NAMALWA (cell line): ENCODE results near the gene PI4KA.
"Not testable (repeated sequence)": the region's sequence is repeated elsewhere in the genome, so short reads cannot be mapped to it uniquely, and the experiment has no call there.

Experiments
- DNase-seq: peaks from one replicate; pipeline ENCODE4 v3.0.0-alpha.2; 2015; ENCODE audit warnings: low spot score

The PI4KA gene

GRCh38 chr22:20748082-20748481 lies 110.5 kb downstream of the PI4KA start:
- no peak for DNase-seq

GRCh38 chr22:20747223-20747622 lies 111.4 kb downstream of the PI4KA start:
- no peak for DNase-seq

GRCh38 chr22:20746431-20747189 lies 112.0 kb downstream of the PI4KA start:
- DNase-seq = no peak

DNA sequence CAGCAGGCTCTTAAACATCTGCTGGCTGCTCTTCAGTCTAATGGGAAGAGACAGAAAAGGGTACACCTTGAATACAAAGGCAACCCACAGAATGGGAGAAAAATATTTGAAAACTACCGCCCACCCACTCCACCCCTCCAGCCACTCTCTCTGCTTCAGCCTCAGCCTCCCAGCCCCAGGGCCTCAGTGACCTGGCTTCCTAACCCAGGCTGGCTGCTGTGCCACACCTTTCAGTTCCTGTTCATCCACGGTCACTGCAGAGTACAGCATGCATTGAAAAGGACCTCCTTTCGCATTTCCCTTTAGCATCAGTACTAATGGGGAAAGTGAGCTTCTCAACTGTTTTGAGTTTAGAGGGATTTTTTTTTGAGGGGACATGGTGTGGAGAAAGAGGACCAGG lies 113.5 kb downstream of the PI4KA start:
- no peak for DNase-seq

DNA sequence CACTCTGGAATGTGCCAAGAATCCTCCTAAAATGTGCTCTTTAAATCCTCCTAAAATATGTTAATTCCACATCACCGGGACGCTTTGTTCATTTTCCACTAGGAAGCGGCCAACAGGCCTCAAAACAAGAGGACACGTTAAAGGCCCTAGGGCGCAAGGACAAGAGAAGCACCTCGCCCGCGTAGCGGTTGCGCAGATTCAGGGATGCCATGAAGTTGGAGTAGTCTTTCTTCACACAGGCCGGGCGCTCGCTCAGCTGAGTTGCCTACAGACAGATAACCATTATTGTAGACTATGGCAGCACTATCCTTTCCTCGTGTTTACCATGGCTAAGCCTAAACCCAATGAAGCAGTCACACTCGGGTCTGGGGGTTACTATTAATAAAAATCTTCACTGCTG lies 114.2 kb downstream of the PI4KA start:
- DNase-seq = no peak

GRCh38 chr22:20742764-20743163 lies 115.8 kb downstream of the PI4KA start:
- no peak for DNase-seq

- DNase-seq = peak; percentile 59
Measured at GRCh38 chr22:20741634-20742581, 116.7 kb downstream of the PI4KA start.

- no peak for DNase-seq
Measured at GRCh38 chr22:20741008-20741633, 117.5 kb downstream of the PI4KA start.

DNA sequence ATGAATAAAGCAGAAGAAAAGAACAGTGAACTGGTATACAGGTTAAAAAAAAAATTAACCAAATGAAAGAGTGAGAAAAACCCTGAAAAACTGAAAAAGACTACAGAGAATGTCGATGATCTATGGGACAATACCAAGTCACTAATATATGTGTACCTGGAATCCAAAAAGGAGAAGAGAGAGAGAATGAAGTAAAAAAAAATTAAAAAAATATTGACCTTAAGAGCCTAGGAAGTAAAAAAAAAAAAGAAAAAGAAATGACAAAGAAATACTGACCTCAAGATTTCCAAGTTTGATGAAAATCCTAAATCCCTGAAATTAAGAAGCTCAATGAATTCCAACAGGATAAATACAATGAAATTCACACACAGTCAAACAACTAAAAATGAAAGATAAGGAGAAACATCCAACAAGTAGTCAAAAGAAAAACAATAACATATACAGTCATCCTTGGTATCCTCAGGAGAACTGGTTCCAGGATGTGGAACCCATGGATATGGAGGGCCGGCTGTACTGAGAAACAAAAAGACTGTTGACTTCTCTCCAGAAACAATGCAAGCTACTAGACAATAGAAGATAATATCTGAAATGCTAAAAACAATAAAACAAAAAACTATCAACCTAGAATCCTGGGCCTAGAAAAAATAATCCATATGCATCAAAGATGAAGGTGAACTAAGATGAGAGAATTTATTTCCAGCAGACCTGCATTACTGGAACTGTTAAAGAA lies 118.2 kb downstream of the PI4KA start:
- no peak for DNase-seq

DNA sequence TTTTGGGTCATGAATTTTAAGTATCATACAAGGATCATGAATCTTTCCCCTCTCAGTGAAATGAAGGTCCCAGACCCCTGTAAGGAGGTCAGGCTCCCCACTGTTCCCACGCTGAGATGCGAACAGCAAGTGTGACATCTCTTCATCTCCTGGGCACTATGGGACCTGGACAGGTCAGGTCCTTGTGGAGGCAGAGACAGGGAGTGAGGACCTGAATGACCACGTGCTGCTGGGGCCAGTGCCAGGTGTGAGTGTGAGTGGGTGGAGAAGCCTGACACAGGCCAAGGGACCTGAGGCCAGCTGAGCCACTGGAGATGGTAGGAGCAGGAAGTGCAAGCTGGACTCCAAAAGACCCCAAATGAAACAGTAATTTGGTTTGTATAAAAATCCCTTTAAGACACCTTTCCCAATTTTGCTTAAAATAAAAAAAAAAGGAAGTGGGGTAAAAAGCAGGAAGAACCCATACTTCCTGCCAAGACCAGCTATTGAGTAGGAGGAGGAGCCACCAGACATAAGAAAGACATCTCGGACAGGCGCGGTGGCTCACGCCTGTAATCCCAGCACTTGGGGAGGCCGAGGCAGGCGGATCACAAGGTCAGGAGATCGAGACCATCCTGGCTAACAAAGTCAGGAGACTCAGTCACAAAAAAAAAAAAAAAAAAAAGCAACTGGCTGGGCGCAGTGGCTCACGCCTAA lies 120.1 kb downstream of the PI4KA start:
- no peak for DNase-seq

GRCh38 chr22:20736891-20737290 lies 121.7 kb downstream of the PI4KA start:
- not testable (repeated sequence) for DNase-seq

DNA sequence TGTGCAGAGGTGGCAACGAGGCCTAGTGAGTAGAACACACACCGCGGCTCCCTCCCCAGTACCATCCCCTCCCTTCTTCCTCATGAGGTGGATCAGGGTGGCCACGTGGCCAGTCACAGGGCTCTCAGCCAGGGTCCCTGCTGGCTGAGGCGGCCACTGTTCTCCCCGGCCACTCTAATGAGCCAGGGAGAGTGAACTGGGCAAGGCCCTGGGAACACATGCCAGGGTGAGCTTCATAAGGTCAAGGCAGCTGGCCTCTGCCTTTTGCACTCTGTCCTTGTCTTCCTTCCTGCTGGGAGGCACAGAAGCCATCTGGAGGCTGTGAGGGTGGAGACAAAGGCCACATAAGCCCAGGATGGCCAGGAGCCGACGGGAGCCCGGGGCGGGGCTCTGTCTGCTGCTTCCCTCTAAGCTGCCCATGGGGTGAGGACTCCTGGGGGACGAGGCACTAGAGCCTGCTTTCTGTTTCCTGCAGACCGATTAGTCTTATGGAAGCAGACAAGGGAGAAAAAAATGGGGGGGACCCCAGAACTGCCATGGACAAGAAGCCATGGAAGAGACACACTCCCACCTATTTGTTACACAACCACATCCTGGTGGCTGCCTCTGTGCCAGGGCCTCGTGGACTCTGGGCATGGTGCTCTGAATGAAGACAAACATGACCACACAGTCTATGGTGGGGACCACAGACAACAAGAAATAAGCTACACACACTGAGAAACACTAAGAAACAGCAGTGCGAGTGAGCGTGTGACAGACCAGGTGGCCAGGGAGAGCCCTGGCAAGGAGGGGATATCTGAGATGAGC lies 123.1 kb downstream of the PI4KA start:
- not testable (repeated sequence) for DNase-seq

DNA sequence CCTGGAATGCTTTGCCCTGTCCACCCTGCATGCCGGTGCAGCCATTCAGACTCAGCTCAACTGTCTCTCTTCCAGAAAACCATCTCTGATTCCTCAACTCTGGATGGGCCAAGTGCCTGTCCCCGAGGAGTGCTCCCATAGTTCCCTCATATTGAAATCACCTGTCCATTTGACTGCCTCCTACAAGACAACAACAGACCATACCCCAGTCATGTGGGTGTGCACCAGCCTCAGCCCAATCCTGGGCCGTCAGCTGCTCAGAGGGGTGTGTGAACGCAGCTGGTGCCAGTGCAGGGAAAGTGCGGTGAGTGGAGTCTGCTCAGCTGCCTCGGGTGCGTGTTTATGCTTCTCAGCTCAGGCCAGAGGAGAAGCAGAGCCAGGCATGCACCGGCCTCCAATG lies 126.2 kb downstream of the PI4KA start:
- not testable (repeated sequence) for DNase-seq

- DNase-seq = no peak
Measured at GRCh38 chr22:20729194-20729593, 129.4 kb downstream of the PI4KA start.

DNA sequence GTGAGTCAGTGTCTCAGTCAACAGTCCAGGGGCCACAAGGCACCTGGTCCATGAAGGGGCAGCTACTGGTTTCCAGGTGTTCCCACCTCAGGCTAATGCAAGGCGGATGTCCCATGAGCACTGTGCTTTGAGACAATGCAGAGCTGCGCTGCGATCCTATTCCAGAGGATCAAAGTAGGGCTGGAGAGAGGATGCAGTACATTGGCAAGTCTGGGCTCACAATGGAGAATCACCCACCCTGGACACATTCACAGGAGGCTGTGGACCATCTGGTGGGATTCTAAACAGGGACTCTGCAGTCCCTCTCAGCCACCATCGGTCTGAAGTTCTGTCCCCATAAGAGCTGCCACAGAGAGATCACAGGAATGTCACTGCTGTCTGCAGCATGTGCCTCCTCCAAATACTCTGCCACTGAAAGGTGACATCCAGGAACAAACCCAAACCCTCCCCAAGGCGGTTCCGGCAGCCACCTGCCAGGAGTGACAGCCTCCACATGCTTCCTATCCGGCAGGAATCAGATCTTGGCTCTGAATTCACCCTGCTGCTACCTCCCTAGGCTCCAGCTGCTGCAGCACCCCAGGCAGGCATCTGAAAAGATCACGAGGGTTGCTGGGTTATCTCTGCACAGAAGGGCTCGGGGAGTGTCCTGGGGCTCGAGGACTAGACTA lies 130.0 kb downstream of the PI4KA start:
- no peak for DNase-seq

- DNase-seq = no peak
Measured at GRCh38 chr22:20727118-20728015, 131.2 kb downstream of the PI4KA start.

- DNase-seq = no peak
Measured at GRCh38 chr22:20725987-20726558, 132.5 kb downstream of the PI4KA start.

DNA sequence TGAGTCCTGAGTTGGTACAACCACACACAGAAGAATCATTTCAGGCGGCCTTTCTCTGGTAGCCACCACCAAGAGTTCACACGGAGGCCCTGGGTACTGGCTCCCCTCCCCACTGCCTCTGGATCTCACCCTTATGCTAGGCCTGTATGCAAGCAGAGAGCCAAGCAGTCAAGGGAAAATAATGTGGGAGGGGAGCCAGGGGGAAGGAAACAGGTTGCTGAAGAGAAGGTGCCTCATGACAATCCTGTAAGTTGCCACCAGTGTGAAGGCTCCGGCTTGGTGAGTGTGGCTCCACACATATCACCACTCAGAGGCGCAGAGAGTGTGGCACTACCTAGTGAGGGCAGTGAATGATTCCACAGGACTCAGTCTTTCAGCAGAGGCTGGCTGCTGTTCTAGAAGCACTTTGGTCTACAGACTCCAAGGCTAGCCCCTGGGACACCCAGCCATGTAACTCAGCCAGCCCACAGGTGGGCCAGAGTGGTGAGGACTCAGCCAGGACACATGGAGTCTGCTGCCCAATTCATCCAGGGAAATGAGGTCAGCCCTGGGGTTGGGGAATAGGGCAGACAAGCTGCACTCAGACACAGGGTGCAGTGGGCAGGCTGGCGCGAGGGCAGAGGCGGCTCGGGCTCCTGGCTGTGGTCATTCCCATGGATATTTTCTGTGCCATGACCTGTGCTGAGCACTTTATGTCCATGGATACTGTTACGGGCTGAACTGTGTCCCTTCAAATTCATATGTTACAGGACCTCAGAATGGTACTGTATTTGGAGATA lies 133.7 kb downstream of the PI4KA start:
- DNase-seq = no peak
